ENCODE data around the gene MOV10L1.
"Not testable (repeated sequence)": the region's sequence is repeated elsewhere in the genome, so short reads cannot be mapped to it uniquely, and the experiment has no call there.

The MOV10L1 gene

GRCh38 chr22:50138988-50139387 lies 49.2 kb downstream of the MOV10L1 start:
- no peak for DNase-seq (ENCODE audit: low read depth)

- DNase-seq (ENCODE audit: low read depth) = no peak
Measured at GRCh38 chr22:50139843-50140415, 50.1 kb downstream of the MOV10L1 start.

GRCh38 chr22:50140615-50141014 lies 50.8 kb downstream of the MOV10L1 start:
- DNase-seq (ENCODE audit: low read depth) = no peak

- DNase-seq (ENCODE audit: low read depth) = no peak
Measured at GRCh38 chr22:50141462-50141861, 51.7 kb downstream of the MOV10L1 start.

- DNase-seq (ENCODE audit: low read depth) = no peak
Measured at GRCh38 chr22:50141891-50142363, 52.1 kb downstream of the MOV10L1 start.

- DNase-seq (ENCODE audit: low read depth) = no peak
Measured at GRCh38 chr22:50143096-50143495, 53.3 kb downstream of the MOV10L1 start.

- no peak for DNase-seq (ENCODE audit: low read depth)
Measured at GRCh38 chr22:50144005-50144614, 54.3 kb downstream of the MOV10L1 start.

GRCh38 chr22:50145721-50146438 lies 56.1 kb downstream of the MOV10L1 start:
- DNase-seq (ENCODE audit: low read depth) = no peak

- no peak for DNase-seq (ENCODE audit: low read depth)
Measured at GRCh38 chr22:50146439-50147238, 56.8 kb downstream of the MOV10L1 start.

GRCh38 chr22:50147258-50148165 lies 57.7 kb downstream of the MOV10L1 start:
- not testable (repeated sequence) for DNase-seq (ENCODE audit: low read depth)

- DNase-seq (ENCODE audit: low read depth) = no peak
Measured at GRCh38 chr22:50148166-50148500, 58.3 kb downstream of the MOV10L1 start.

GRCh38 chr22:50148991-50149721 lies 59.4 kb downstream of the MOV10L1 start:
- no peak for DNase-seq (ENCODE audit: low read depth)

GRCh38 chr22:50150161-50151129 lies 60.6 kb downstream of the MOV10L1 start:
- DNase-seq (ENCODE audit: low read depth) = no peak

GRCh38 chr22:50151571-50152537 lies 62.0 kb downstream of the MOV10L1 start:
- no peak for DNase-seq (ENCODE audit: low read depth)

- DNase-seq (ENCODE audit: low read depth) = no peak
Measured at GRCh38 chr22:50153056-50153755, 63.4 kb downstream of the MOV10L1 start.

- DNase-seq (ENCODE audit: low read depth) = no peak
Measured at GRCh38 chr22:50153756-50154140, 63.9 kb downstream of the MOV10L1 start.

- no peak for DNase-seq (ENCODE audit: low read depth)
Measured at GRCh38 chr22:50157709-50158375, 68.0 kb downstream of the MOV10L1 start.
